Activated CD8-positive, alpha-beta T cell treated with anti-CD3 and anti-CD28 coated beads for 36 hours (primary cell): Measurements from ENCODE around the gene UBE2H. TPM values are rescaled to one million over a fixed set of nuclear protein-coding genes. Genes with fewer than 3 reads are reported as not detected.
"Not testable (repeated sequence)": the region's sequence is repeated elsewhere in the genome, so short reads cannot be mapped to it uniquely, and the experiment has no call there.

ENCODE experiments used
- ATAC-seq: fragments of 200-7000 bp; cut with Tn5 transposase; one replicate; pipeline ENCODE4 v1.10.0; 2021; ENCODE audit warnings: mild to moderate bottlenecking, moderate library complexity
- CTCF ChIA-PET: fragments of 350-600 bp; sonication (Branson Sonifier 250); formaldehyde crosslinking; loops from one replicate; lab custom pipeline; 2021; ENCODE audit warnings: antibody characterized with exemption; lab: Charles Lee
- POLR2A ChIA-PET: fragments of 350-600 bp; sonication (Branson Sonifier 250); formaldehyde crosslinking; loops from one replicate; lab custom pipeline; 2021; ENCODE audit warnings: antibody characterized with exemption; lab: Charles Lee
- DNase-seq: peaks from one replicate; pipeline ENCODE4 v3.0.0-alpha.2; 2020
- H3K27ac Mint-ChIP-seq: one replicate; pipeline ENCODE4 v1.8.0; 2021; ENCODE audit warnings: mild to moderate bottlenecking, mixed read lengths
- H3K27me3 Mint-ChIP-seq: one replicate; pipeline ENCODE4 v1.8.0; 2021; ENCODE audit warnings: mixed read lengths
- H3K36me3 Mint-ChIP-seq: one replicate; pipeline ENCODE4 v1.8.0; 2021; ENCODE audit warnings: low read depth, mixed read lengths
- H3K4me1 Mint-ChIP-seq: one replicate; pipeline ENCODE4 v1.8.0; 2021; ENCODE audit warnings: low read depth, mixed read lengths
- H3K4me3 Mint-ChIP-seq: one replicate; pipeline ENCODE4 v1.8.0; 2021; ENCODE audit warnings: mild to moderate bottlenecking, moderate library complexity, mixed read lengths
- H3K9me3 Mint-ChIP-seq: one replicate; pipeline ENCODE4 v1.8.0; 2021; ENCODE audit warnings: mixed read lengths
- CTCF ChIP-seq: fragments of 200-600 bp; IDR thresholded peaks from one replicate; pipeline ENCODE4 v1.8.0; 2022; ENCODE audit warnings: antibody characterized with exemption, mild to moderate bottlenecking
- intact Hi-C: fragments of 100-400 bp; cut with micrococcal nuclease; formaldehyde crosslinking; loops from one replicate; pipeline ENCODE4 v1.10.0; 2022
- total RNA-seq, 2 experiments: library from RNA; stranded (reverse); gene quantifications; one replicate each; pipeline ENCODE4 v1.2.3, GENCODE V29; 2021

The UBE2H gene
- total RNA-seq, 2 experiments from 2014 or later = 22.4 to 22.6 TPM

- no peak for ATAC-seq
- ChIA-PET POLR2A (no interaction called here), CTCF (interaction anchor here (1.2 to 1.9 kb wide), 2 partner anchors 8 to 14 kb away, joined by 3 to 4 read pairs; no protein-coding TSS in a partner anchor)
- intact Hi-C loops = no loop called here
- TF ChIP-seq CTCF = no peak
- Mint-ChIP-seq H3K4me3 (no peak overlapping the region), H3K4me1 (peaks cover 34% of the 10 kb centered on the region), H3K27ac (no peak overlapping the region), H3K36me3 (peaks cover 6% of the 10 kb centered on the region), H3K9me3 (no peaks in the 10 kb centered on the region), H3K27me3 (no peaks in the 10 kb centered on the region)
- DNase-seq = no peak
These were observed 87.5 kb downstream of the UBE2H start for GRCh38 chr7:129865093-129865924.

- ATAC-seq, H3K27ac Mint-ChIP-seq, intact Hi-C loops: not testable (repeated sequence)
These were observed 88.1 kb downstream of the UBE2H start for GRCh38 chr7:129864676-129865075.

GRCh38 chr7:129864042-129864441 is 88.7 kb downstream of the UBE2H start:
- H3K36me3 Mint-ChIP-seq = peaks cover 2% of the 10 kb centered on the region

More at GRCh38 chr7:129864676-129865075, 88.1 kb downstream of the UBE2H start:
- H3K27me3 Mint-ChIP-seq, H3K9me3 Mint-ChIP-seq, DNase-seq, H3K4me3 Mint-ChIP-seq, H3K36me3 Mint-ChIP-seq, POLR2A ChIA-PET: not testable (repeated sequence)
- H3K4me1 Mint-ChIP-seq = peaks cover 40% of the 10 kb centered on the region
- CTCF ChIA-PET = interaction anchor here (1.9 kb wide), 1 partner anchor 8 kb away, joined by 4 read pairs; no protein-coding TSS in a partner anchor

GRCh38 chr7:129862682-129863081 is 90.1 kb downstream of the UBE2H start:
- Mint-ChIP-seq H3K9me3 (no peaks in the 10 kb centered on the region), H3K36me3 (peaks cover under 1% of the 10 kb centered on the region), H3K4me1 (peaks cover 52% of the 10 kb centered on the region), H3K27ac (no peak overlapping the region), H3K27me3 (no peaks in the 10 kb centered on the region), H3K4me3 (no peak overlapping the region)
- ChIA-PET CTCF (interaction anchor here (0.8 to 1.3 kb wide), 4 partner anchors 12 to 148 kb away, joined by 3 read pairs; no protein-coding TSS in a partner anchor), POLR2A (no interaction called here)
- intact Hi-C loops = no loop called here
- no peak for ATAC-seq
- DNase-seq = no peak
- TF ChIP-seq CTCF = no peak

More at GRCh38 chr7:129864042-129864441, 88.7 kb downstream of the UBE2H start:
- ATAC-seq = no peak
- TF ChIP-seq CTCF = no peak
- ChIA-PET CTCF (interaction anchor here (1.1 to 1.9 kb wide), 2 partner anchors 7 to 13 kb away, joined by 3 to 4 read pairs; no protein-coding TSS in a partner anchor), POLR2A (no interaction called here)
- intact Hi-C loops = no loop called here
- DNase-seq = no peak
- Mint-ChIP-seq H3K4me3 (no peak overlapping the region), H3K4me1 (peaks cover 45% of the 10 kb centered on the region), H3K27ac (no peak overlapping the region), H3K9me3 (no peaks in the 10 kb centered on the region), H3K27me3 (no peaks in the 10 kb centered on the region)

GRCh38 chr7:129860784-129861183 is 92.0 kb downstream of the UBE2H start:
- peaks cover 53% of the 10 kb centered on the region for H3K4me1 Mint-ChIP-seq
- H3K27ac Mint-ChIP-seq, H3K9me3 Mint-ChIP-seq, H3K4me3 Mint-ChIP-seq, intact Hi-C loops, ATAC-seq, DNase-seq, CTCF ChIA-PET, H3K36me3 Mint-ChIP-seq, H3K27me3 Mint-ChIP-seq, POLR2A ChIA-PET: not testable (repeated sequence)

GRCh38 chr7:129859183-129859582 is 93.6 kb downstream of the UBE2H start:
- no peak for TF ChIP-seq CTCF
- no peak for ATAC-seq
- peaks cover 2% of the 10 kb centered on the region for H3K36me3 Mint-ChIP-seq
- H3K27ac Mint-ChIP-seq = no peak overlapping the region
- ChIA-PET CTCF (interaction anchor here (0.9 to 1.1 kb wide), 2 partner anchors 33 to 35 kb away, joined by 3 read pairs; no protein-coding TSS in a partner anchor), POLR2A (interaction anchor here (1.0 kb wide), 1 partner anchor 14 kb away, joined by 4 read pairs; no protein-coding TSS in a partner anchor)
- H3K9me3 Mint-ChIP-seq = no peaks in the 10 kb centered on the region
- intact Hi-C loops = no loop called here
- no peak overlapping the region for H3K4me3 Mint-ChIP-seq
- DNase-seq = no peak
- H3K27me3 Mint-ChIP-seq = no peaks in the 10 kb centered on the region
- peaks cover 64% of the 10 kb centered on the region for H3K4me1 Mint-ChIP-seq
